Activated naive CD4-positive, alpha-beta T cell treated with anti-CD3 and anti-CD28 coated beads, Interleukin-2, amount 50 U/mL, for 24 hours (primary cell): ENCODE results near the gene PDSS1.
"Not testable (repeated sequence)": the region's sequence is repeated elsewhere in the genome, so short reads cannot be mapped to it uniquely, and the experiment has no call there.

ENCODE experiments used
- H3K27ac Mint-ChIP-seq: one replicate; pipeline ENCODE4 v1.8.0; 2021; ENCODE audit warnings: mild to moderate bottlenecking, mixed read lengths
- H3K27me3 Mint-ChIP-seq: one replicate; pipeline ENCODE4 v1.8.0; 2021; ENCODE audit warnings: mixed read lengths
- H3K36me3 Mint-ChIP-seq: one replicate; pipeline ENCODE4 v1.8.0; 2021; ENCODE audit warnings: mixed read lengths
- H3K4me1 Mint-ChIP-seq: one replicate; pipeline ENCODE4 v1.8.0; 2021; ENCODE audit warnings: mixed read lengths
- H3K4me3 Mint-ChIP-seq: one replicate; pipeline ENCODE4 v1.8.0; 2021; ENCODE audit warnings: mild to moderate bottlenecking, mixed read lengths
- H3K9me3 Mint-ChIP-seq: one replicate; pipeline ENCODE4 v1.8.0; 2021; ENCODE audit warnings: mixed read lengths

Gene PDSS1

DNA sequence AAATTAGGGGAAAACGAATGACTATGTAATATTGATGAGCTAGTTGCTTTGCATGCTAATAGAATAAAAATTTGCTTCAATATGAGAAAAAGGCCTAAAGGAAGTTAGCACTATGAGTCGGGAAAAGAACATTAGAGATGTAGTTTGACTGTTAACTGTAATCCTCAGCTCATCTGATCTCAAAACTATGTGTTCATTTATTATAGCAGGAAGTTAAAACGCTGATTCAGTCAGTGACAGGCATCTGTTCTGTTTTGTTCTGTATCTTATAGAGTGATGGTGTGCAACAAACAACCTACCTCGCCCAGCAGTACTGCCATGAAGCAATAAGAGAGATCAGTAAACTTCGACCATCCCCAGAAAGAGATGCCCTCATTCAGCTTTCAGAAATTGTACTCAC, 48.6 kb downstream of the PDSS1 start:
- Mint-ChIP-seq H3K36me3 (peaks cover 13% of the 10 kb centered on the region), H3K27me3 (no peaks in the 10 kb centered on the region)

DNA sequence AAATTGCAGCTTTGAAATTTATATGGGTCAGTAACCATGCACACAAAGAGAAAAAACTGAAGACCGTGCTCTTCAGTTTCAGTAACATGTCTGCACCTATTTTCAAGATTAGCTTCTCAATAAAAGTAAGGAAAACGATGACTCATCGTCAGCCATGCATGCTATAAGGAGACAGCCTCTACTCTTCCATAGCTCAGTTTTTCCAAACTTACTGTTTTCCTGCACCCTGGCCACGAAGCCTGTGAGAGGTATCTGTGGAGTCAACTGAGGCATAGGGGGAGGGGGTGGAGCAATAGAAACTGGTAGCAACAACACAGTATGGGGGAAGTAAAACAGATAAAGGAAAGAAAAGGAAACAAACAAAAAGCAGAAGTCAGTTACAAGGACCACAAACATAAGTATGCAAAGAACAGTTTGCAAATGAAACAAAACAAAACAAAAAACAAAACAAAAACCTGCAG, 58.0 kb downstream of the PDSS1 start:
- Mint-ChIP-seq H3K4me1 (peaks cover 4% of the 10 kb centered on the region), H3K36me3 (peaks cover 3% of the 10 kb centered on the region), H3K9me3 (no peaks in the 10 kb centered on the region), H3K27ac (peak overlapping the region; percentile 2), H3K4me3 (no peak overlapping the region), H3K27me3 (no peaks in the 10 kb centered on the region)

More for the DNA sequence above, 48.6 kb downstream of the PDSS1 start:
- Mint-ChIP-seq H3K27ac (peak overlapping the region; percentile 63), H3K4me3 (no peak overlapping the region), H3K9me3 (no peaks in the 10 kb centered on the region), H3K4me1 (no peaks in the 10 kb centered on the region)

DNA sequence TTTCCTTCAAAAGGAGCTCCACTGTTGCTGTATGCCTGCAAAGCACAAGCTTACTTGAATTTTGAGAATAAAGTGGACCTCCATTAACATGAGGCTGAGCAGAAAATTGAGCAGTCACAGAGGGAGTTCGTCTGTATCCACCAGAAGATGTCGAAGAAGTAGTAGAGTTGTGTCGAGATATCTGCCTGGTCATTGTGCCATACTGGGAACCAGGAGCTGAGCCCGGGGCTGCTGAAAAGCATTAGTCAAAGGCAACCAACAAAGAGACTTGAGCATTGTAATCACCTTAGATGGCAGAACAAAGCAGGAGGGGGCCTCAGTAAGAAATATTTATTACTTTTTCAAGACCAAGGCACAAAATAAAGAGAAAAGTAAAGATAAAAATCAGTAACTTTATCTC, 61.5 kb downstream of the PDSS1 start:
- H3K4me3 Mint-ChIP-seq = no peak overlapping the region
- H3K27me3 Mint-ChIP-seq = no peaks in the 10 kb centered on the region
- H3K4me1 Mint-ChIP-seq = peaks cover 4% of the 10 kb centered on the region
- H3K27ac Mint-ChIP-seq = peak overlapping the region; percentile 74
- H3K36me3 Mint-ChIP-seq = peaks cover 5% of the 10 kb centered on the region
- H3K9me3 Mint-ChIP-seq = no peaks in the 10 kb centered on the region

DNA sequence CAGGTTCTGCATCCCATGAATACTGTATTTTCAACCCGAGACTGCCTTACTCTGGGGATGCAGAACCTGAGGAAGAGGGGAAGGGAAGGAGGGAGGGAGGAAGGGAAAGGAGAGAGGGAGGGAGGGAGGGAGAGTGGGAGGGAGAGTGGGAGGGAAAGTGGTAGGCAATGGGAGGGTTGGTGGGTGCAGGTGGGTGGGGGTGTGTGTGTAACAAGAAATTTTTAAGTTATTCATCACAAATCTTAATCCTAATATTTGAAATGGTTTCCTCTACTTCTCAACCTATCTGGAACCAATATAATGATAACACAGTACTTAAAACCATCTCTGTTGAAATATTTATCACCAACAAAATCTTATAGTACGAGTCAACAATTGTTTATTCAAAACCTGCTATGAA, 68.0 kb downstream of the PDSS1 start:
- Mint-ChIP-seq H3K27me3 (no peaks in the 10 kb centered on the region), H3K36me3 (peaks cover 10% of the 10 kb centered on the region), H3K4me3 (no peak overlapping the region), H3K9me3 (no peaks in the 10 kb centered on the region), H3K4me1 (peaks cover 10% of the 10 kb centered on the region), H3K27ac (no peak overlapping the region)

DNA sequence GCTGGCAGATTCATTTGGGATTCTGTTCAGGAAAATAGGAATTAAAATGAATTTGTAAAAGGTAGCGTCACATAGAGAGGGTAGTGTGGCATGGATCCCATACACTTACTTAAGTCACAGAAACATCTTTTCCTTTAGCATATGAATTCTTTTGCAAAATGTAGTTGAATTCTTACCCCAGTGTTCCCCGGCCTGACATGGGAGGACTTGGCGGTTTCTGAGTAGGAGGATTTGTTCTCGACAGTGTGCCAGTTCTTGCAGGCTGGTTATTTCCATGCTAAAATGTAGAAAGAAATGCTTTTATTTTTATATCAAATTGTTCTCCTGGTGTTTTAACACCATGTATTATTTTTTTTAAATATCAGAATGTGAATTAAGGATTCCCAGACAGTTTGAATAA, 72.6 kb downstream of the PDSS1 start:
- peaks cover 33% of the 10 kb centered on the region for H3K4me1 Mint-ChIP-seq
- peaks cover 9% of the 10 kb centered on the region for H3K36me3 Mint-ChIP-seq
- no peak overlapping the region for H3K27ac Mint-ChIP-seq
- no peak overlapping the region for H3K4me3 Mint-ChIP-seq
- no peaks in the 10 kb centered on the region for H3K9me3 Mint-ChIP-seq
- no peaks in the 10 kb centered on the region for H3K27me3 Mint-ChIP-seq

DNA sequence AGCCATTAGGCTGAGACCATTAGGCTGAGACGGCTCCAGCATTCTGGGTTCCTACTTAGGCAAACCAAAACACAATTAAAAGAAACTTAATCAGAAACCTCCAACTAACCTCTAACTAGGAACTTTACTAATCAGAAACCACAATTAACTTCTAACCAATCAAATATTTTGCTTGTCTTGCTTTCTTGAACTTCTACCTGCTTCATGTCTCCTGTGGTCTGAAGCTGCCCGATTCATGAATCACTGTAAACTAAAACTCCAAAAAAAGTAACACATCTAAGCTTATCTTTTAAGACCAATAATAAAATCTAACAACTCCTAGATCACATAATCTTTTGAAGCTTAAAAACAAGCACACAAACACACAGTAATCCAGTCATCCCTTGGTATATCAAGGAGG, 76.1 kb downstream of the PDSS1 start:
- Mint-ChIP-seq H3K4me1 (peaks cover 57% of the 10 kb centered on the region), H3K9me3 (no peaks in the 10 kb centered on the region), H3K4me3 (no peak overlapping the region), H3K27me3 (no peaks in the 10 kb centered on the region), H3K36me3 (peaks cover 4% of the 10 kb centered on the region), H3K27ac (no peak overlapping the region)

DNA sequence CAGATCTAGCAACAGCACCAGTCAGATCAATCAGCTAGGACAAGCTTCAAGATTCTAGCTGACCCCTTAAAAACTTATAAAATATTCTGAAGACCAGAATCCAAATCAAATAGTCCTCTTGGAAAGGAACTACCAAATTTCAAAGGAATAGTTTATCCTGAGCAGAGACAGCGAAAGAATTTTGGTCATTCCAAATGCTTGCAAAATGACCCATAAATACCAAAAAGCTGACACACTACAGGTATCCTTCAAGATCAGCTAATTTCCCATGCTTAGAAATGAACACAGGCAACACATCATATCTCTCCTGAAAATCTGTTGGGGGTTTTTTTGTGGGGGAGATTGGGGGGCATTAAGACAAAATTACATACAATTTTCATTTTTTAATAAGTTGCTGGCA, 78.8 kb downstream of the PDSS1 start:
- peaks cover 3% of the 10 kb centered on the region for H3K36me3 Mint-ChIP-seq
- H3K4me3 Mint-ChIP-seq = no peak overlapping the region
- H3K4me1 Mint-ChIP-seq = peaks cover 74% of the 10 kb centered on the region
- H3K27ac Mint-ChIP-seq = no peak overlapping the region
- H3K27me3 Mint-ChIP-seq = no peaks in the 10 kb centered on the region
- no peaks in the 10 kb centered on the region for H3K9me3 Mint-ChIP-seq

DNA sequence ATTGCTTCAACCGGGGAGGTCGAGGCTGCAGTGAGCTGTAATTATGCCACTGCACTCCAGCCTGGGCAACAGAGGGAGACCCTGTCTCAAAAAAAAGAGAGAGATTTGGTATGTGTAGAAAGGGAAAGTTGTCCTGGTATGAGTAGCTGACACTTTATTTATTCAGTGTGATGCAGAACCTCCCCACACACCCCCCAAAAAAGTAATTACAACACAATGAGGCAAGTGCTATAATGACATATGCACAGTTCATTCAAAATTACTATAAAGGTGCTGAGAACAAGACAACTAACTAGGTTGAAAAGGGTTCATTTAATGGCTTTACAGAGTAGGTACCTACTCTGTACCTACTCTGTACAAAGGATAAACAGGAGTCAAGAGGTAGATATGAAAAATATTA, 80.2 kb downstream of the PDSS1 start:
- Mint-ChIP-seq H3K36me3 (peaks cover 3% of the 10 kb centered on the region), H3K4me3 (no peak overlapping the region), H3K27me3 (no peaks in the 10 kb centered on the region), H3K27ac (peak overlapping the region; percentile 42), H3K9me3 (no peaks in the 10 kb centered on the region), H3K4me1 (peaks cover 87% of the 10 kb centered on the region)

DNA sequence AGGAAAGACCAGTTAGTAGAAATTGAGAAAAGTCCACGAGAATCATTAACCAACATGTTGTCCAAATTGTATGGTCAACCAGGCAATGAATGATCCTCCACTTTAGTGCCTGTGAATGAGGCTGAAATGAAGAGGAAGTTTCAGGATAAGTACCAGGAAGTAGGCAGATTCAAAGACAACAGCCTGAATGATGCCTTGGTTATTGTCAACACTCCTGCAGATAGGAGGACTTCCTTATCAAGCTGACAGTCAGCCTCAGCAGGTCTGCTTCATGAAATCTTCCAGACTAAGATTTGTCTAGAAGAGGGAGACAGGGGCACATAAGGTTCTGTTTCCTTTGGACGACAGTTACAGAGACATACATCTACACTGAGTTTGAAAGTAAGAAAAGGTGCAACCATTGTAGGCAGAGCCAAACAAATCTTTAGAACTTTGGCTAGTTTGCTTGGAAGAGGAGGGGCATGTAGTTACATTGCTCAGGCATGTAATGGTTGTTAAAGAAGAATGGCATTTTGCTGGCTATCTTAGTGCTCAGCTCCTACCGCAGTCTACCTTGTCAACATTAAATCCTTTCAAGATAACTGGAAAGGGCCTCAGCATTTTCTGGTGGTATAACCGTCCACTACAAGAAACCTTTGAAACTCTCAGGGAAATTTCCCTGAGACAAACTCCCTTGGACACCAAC, 81.8 kb downstream of the PDSS1 start:
- H3K27me3 Mint-ChIP-seq = no peaks in the 10 kb centered on the region
- H3K36me3 Mint-ChIP-seq = peaks cover 3% of the 10 kb centered on the region
- H3K9me3 Mint-ChIP-seq = no peaks in the 10 kb centered on the region
- H3K4me1 Mint-ChIP-seq = peaks cover 93% of the 10 kb centered on the region
- H3K27ac Mint-ChIP-seq = no peak overlapping the region
- no peak overlapping the region for H3K4me3 Mint-ChIP-seq

DNA sequence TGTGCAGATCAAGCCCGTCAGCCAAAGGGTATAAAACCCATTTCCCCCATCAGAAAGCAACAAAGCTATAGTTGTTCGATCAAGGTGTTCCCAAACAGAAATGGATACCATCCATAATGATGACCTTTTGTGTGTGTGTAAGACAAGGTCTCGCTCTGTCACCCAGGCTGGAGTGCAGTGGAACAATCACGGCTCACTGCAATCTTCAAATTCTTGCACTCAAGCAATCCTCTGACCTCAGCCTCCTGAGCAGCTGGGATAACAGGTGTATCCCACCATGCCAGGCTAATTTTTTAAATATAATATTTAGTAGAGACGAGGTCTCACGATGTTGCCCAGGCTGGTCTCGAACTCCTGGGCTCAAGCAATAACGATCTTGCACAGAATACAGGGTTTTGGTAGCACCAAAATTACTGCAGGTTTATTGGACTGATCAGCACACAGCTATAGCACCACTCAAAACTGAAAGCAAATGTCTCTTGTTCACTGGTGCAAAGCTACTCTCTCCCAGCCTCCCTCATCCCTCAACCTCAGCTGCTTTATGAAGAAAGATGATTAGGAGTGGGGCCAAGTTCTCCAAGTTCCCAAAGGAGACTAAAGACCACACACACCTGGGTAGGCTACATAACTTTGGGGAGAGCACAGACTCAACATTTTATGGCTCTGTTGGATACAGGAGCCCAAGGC, 82.7 kb downstream of the PDSS1 start:
- Mint-ChIP-seq H3K4me3 (no peak overlapping the region), H3K9me3 (no peaks in the 10 kb centered on the region), H3K4me1 (peaks cover 92% of the 10 kb centered on the region), H3K27ac (no peak overlapping the region), H3K36me3 (peaks cover 3% of the 10 kb centered on the region), H3K27me3 (no peaks in the 10 kb centered on the region)

DNA sequence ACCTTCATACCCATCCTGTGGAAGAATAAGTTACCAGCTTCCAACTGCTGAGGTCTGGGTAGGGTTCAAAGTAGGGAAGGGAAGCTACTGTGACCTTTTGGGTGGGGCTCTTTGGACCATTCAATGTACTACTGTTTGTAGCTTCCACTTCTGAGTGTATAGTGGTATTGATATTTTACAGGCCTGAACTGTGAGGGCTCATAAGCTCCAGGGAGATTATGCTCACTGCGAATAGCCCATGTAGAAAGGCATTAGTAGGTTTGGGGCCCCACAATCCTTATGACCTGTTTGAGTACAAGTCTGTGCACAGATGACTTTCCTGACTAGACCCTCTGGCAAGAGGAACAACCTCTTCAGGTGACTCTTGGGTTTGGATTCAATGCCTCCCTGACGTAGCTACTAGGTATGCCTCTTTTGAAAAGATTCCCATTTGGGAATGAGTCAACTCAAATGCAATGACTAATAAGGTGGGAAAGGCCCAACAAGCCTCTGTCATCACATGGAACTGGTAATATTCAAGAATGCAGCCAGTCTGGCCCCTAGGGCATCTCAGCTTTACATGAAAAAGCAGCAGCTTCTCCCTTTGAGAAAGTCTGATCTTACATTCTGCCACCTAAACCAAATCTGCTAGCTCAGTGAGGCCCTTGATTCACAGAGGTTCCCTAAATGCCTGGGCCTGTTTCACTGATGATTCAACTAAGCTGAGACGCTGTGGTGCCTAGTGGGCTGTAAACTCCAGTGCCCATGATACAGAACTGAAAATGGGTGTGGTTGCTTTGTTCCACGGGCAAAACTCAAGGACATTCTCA, 83.5 kb downstream of the PDSS1 start:
- Mint-ChIP-seq H3K9me3 (no peaks in the 10 kb centered on the region), H3K27me3 (no peaks in the 10 kb centered on the region), H3K27ac (peak overlapping the region; percentile 43), H3K36me3 (peaks cover 7% of the 10 kb centered on the region), H3K4me1 (peaks cover 92% of the 10 kb centered on the region), H3K4me3 (peak overlapping the region; percentile 8)

DNA sequence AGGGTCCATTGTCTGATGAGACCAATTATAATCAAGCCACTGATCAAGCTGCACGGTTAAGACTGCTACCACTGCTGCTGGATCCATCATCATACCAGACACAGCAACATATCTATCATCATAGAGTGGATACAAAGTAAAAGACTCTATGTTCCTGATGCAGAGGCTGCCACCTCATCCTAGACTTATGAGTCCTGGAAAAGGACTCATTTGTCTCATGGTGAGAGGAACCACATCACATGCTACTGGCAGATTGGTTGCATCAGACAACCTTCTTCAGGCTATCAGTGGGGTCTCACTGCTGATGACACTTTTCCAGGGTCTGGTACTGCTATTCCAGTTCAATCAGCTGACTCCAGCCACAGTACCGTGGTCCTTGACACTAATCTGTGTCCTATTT, 84.3 kb downstream of the PDSS1 start:
- Mint-ChIP-seq H3K4me1 (peaks cover 94% of the 10 kb centered on the region), H3K36me3 (peaks cover 10% of the 10 kb centered on the region), H3K9me3 (no peaks in the 10 kb centered on the region), H3K4me3 (peak overlapping the region; percentile 8), H3K27ac (peak overlapping the region; percentile 43), H3K27me3 (no peaks in the 10 kb centered on the region)

DNA sequence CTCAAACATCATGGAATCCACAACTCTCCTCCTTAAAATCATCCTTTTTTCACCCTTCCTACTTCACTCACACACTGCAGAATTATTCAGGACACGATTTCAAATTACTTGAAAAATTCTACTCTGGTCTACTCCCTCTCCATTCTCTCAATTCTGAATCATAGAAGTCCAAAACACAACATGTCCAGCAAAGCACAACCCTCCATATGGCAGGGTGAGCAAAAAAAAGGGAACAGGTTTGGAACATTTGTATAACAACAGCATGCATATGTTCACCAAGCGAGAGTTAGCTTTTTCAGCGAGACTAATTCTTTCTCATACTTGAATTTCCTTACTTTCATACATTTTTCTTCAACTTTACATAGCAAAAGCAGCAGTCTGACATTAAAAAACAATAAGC, 89.9 kb downstream of the PDSS1 start:
- Mint-ChIP-seq H3K27me3 (no peaks in the 10 kb centered on the region), H3K36me3 (peaks cover 25% of the 10 kb centered on the region), H3K4me3 (no peak overlapping the region), H3K9me3 (no peaks in the 10 kb centered on the region), H3K27ac (no peak overlapping the region), H3K4me1 (peaks cover 85% of the 10 kb centered on the region)

DNA sequence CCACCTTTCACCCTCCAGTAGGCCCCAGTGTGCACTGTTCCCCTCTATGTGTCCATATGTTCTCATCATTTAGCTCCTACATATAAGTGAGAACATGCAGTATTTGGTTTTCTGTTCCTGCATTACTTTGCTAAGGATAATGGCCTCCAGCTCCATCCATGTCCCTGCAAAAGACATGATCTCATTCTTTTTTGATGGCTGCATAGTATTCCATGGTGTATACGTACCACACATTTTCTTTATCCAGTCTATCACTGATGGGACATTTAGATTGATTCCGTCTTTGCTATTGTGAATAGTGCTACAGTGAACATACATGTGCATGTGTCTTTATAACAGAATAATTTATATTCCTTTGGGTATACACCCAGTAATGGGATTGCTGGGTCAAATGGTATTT, 92.3 kb downstream of the PDSS1 start:
- not testable (repeated sequence) for H3K9me3 Mint-ChIP-seq, H3K27me3 Mint-ChIP-seq, H3K27ac Mint-ChIP-seq, H3K4me3 Mint-ChIP-seq
- H3K36me3 Mint-ChIP-seq = peaks cover 28% of the 10 kb centered on the region
- peaks cover 77% of the 10 kb centered on the region for H3K4me1 Mint-ChIP-seq

DNA sequence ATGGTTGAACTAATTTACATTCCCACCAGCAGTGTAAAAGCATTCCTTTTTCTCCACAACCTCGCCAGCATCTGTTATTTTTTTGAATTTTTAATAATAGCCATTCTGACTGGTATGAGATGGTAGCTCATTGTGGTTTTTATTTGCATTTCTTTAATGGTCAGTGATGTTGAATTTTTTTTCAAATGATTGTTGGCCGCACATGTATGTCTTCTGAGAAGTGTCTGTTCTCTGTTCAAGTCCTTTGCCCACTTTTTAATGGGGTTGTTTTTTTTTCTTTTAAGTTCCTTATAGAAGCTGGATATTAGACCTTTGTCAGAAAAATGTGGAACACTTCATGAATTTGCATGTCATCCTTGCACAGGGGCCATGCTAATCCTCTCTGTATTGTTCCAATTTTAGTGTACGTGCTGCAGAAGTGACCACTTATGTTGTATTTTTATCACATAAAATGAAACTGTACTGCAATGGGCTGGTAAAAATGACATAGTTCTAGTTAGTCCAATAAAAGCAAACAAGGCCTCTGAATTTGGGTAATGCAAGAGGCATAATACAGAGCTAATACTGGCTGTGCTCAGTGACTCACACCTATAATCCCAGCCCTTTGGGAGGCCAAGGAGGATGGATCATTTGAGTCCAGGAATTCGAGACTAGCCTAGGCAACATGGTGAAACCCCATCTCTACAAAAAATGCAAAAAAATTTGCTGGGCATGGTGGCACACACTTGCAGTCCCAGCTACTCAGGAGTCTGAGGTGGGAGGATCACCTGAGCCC, 92.9 kb downstream of the PDSS1 start:
- Mint-ChIP-seq H3K9me3 (peaks cover 4% of the 10 kb centered on the region), H3K4me1 (peaks cover 76% of the 10 kb centered on the region), H3K27ac (no peak overlapping the region), H3K4me3 (no peak overlapping the region), H3K36me3 (peaks cover 31% of the 10 kb centered on the region), H3K27me3 (no peaks in the 10 kb centered on the region)
